D721Med (cell line): ENCODE results near the gene NRG2.

ENCODE experiments used
- DNase-seq: peaks from one replicate; pipeline ENCODE4 v3.0.0; 2011; ENCODE audit warnings: low spot score; ENCODE audit not compliant: insufficient read length
- FAIRE-seq: peaks from 2 replicates; lab custom pipeline; 2011; peaks lifted over from hg19 to GRCh38; lab: Jason Lieb, UNC
- TF ChIP-seq, protein P1 (sequence below): IDR thresholded peaks from 2 replicates; pipeline ENCODE4 v1.5.1; 2012; ENCODE audit warnings: mild to moderate bottlenecking, control low read depth; ENCODE audit not compliant: insufficient read depth; ENCODE audit errors: missing control alignments

Gene NRG2

DNA sequence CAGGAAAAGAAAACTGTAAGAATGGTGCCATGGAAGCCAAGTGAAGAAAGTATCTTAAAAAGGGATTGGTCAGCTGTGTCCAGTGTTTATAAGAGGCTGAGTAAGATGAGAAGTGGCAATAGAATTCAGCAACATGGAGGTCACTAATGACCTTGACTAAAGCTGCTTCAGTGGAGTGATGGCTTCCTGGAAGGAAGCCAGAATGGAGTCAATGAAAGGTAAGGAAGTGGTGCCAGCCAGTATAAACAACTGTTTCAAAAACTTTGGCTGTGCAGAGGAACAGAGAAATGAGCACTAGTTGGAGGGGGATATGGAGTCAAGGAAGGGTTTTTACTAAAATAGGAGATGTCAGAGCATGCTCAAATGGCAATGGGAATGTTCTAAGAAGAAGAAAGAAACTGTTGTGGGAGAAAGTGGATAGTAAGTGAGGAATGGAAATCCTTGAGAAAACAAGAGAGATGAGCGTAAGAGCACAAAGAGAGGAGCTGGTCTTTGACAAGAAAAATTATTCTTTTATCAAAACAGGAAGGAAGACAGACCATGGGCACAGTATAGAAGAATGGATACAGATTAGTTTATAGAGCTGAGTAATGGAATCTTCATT, 11.1 kb upstream of the NRG2 start:
- FAIRE-seq (no peak), DNase-seq (no peak)
- TF ChIP-seq, protein P1, sequence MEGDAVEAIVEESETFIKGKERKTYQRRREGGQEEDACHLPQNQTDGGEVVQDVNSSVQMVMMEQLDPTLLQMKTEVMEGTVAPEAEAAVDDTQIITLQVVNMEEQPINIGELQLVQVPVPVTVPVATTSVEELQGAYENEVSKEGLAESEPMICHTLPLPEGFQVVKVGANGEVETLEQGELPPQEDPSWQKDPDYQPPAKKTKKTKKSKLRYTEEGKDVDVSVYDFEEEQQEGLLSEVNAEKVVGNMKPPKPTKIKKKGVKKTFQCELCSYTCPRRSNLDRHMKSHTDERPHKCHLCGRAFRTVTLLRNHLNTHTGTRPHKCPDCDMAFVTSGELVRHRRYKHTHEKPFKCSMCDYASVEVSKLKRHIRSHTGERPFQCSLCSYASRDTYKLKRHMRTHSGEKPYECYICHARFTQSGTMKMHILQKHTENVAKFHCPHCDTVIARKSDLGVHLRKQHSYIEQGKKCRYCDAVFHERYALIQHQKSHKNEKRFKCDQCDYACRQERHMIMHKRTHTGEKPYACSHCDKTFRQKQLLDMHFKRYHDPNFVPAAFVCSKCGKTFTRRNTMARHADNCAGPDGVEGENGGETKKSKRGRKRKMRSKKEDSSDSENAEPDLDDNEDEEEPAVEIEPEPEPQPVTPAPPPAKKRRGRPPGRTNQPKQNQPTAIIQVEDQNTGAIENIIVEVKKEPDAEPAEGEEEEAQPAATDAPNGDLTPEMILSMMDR, result no peak

DNA sequence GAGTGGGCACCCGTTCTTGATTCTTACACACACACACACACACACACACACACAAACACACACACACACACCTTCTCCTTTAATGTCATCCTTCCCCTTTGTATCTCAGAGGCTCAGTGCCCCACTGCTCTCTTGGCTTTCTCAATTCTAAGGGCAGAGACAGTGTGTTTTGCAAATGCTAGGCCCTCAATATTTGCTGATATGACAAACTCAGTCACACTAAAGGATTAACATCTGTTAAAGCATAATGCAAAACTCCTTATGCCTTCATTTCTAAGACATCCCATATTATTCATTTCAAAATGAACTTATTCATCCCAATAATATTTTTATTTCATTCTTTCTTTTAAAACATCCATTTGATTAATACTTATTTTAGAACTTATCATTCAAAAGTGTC, 8.9 kb upstream of the NRG2 start:
- TF ChIP-seq, protein P1, result no peak
- FAIRE-seq (no peak), DNase-seq (no peak)

DNA sequence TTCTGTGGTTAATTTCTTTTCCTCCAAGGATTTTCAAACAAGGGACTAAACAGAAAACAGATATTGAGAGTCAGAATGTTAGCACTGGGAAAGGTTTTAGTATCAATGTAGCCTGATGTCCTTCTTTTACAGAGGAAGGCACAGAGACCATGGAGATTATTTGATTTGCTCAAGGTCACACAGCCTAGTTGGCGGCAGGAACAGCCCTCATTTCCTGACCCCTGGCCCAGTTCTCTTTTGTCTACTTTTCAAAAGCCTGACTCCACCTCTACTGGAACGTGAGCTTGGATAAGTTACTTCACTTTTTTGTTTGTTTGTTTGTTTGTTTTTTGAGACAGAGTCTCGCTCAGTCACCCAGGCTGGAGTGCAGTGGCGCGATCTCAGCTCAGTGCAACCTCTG, 6.6 kb upstream of the NRG2 start:
- TF ChIP-seq, protein P1, result no peak
- DNase-seq, result no peak
- FAIRE-seq, result no peak

DNA sequence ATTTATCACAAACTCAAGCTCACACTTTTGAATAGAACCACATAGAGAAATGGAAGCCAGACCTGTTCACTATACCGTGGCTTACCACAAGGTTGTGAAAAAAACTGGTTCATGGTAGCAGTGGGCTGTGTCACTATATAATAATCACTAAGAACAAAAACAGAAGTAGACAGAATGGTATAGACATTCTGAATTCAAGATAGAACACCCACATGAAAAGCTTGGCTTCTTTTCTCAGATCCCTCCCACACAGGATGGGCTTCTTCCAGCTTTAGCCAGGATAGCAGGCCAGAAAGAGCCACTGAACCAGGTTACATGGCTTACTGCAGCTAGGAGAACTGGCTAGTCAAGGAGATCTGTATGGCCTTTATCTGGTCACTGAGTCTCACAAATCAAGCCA, 6.1 kb upstream of the NRG2 start:
- TF ChIP-seq, protein P1, result no peak
- no peak for DNase-seq
- FAIRE-seq, result no peak

DNA sequence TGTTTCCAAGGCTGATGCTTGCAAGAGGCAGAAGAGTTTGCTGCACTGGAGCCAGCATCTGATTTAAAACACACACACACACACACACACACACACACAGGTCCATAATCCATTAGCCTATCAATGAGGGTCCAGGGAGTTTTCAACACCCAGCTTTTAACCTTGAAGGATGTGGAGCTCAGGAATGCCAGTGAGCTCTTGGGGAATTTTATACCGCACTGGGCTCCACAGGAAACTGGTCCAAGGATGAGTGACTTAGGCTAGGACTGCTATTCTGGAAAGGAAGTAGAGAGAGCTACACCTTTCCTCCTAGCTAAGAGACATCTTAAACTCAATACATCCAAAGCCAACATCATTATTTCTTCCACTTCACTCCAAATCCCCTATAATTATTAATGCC, 942 bp upstream of the NRG2 start:
- TF ChIP-seq, protein P1, result no peak
- DNase-seq, result no peak

DNA sequence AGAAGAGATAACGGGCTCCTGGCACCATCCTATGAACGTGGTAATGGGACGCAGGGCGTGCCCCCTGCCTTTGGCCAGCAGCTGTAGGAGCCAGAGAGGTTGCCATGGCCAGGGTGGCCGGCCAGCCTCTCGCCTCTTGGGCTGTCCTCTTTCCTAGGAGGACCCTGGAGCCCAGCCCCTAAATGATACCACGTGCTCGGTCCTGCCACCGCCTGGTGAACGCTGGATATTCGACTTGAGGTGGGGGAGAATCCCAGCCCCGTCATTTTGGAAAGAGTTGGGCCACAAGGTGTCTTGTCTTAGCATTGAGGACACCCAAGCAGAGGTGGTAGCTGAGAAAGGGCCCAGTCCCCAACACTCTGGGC, 391 bp upstream of the NRG2 start:
- DNase-seq (no peak), FAIRE-seq (no peak)
- TF ChIP-seq, protein P1, result peak; percentile 10

More for the DNA sequence above, 942 bp upstream of the NRG2 start:
- no peak for FAIRE-seq

DNA sequence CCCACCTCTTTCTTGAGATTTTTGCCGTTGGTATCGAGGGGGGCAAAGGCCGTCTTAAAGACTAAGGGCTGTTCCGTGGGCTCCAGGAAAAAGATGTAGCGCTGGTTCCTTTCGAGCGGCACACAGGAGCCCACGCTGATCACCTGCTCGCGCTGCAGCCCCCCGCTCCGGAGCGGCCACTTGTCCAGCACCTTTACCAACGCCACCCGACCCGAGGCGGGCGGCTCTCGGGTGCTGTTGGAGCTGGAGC, 781 bp downstream of the NRG2 start:
- FAIRE-seq, result no peak

More for the DNA sequence above, 781 bp downstream of the NRG2 start:
- TF ChIP-seq, protein P1, result no peak
- DNase-seq, result no peak
